H1 (cell line): ENCODE data around the gene KRT76. TPM values are rescaled to one million over a fixed set of nuclear protein-coding genes. Genes with fewer than 3 reads are reported as not detected.

Source experiments
- CHD7 ChIP-seq: fragments of 300-600 bp; sonication (generic); IDR thresholded peaks from 2 replicates; pipeline ENCODE4 v1.7.1; 2012; ENCODE audit warnings: low read length, moderate library complexity, mild to moderate bottlenecking, inconsistent platforms; ENCODE audit not compliant: insufficient replicate concordance
- E2F6 ChIP-seq: IDR thresholded peaks from 2 replicates; pipeline ENCODE4 v1.6.1; 2012; ENCODE audit warnings: inconsistent platforms
- EP300 ChIP-seq, 2 experiments: IDR thresholded peaks; 1 replicate in 1 of 2; 2 replicates in 1 of 2; pipeline ENCODE4 v1.6.1; 2011 to 2012; ENCODE audit warnings: low read depth in 2 of 2, low read length in 2 of 2, mild to moderate bottlenecking in 2 of 2, borderline replicate concordance in 1 of 2, inconsistent platforms in 1 of 2, moderate library complexity in 1 of 2
- EZH2 ChIP-seq: fragments of 200-600 bp; sonication (generic); IDR thresholded peaks from 2 replicates; pipeline ENCODE4 v1.7.1; 2012; ENCODE audit warnings: low read depth, mild to moderate bottlenecking, moderate library complexity, low read length, inconsistent platforms; ENCODE audit not compliant: severe bottlenecking
- JUND ChIP-seq: IDR thresholded peaks from 2 replicates; pipeline ENCODE4 v1.6.1; 2011; ENCODE audit warnings: mild to moderate bottlenecking, improper control_type of control experiment, low read length
- MAX ChIP-seq: IDR thresholded peaks from 2 replicates; pipeline ENCODE4 v1.6.1; 2012; ENCODE audit warnings: inconsistent platforms
- USF2 ChIP-seq: IDR thresholded peaks from 2 replicates; pipeline ENCODE4 v1.6.1; 2011; ENCODE audit warnings: low read length, improper control_type of control experiment
- polyA plus RNA-seq, 7 experiments: library from polyadenylated mRNA; depleted of rRNA in 3 of 7; stranded (reverse) in 5 of 7; unstranded in 2 of 7; fragments of >200 nt in 5 of 7; fragments of 200-250 nt in 2 of 7; gene quantifications; 1 replicate in 5 of 7; 2 replicates in 1 of 7; 4 replicates in 1 of 7; pipeline versions ENCODE4 v1.2.1 to v1.2.3, GENCODE V29; 2011 to 2013; ENCODE audit warnings: missing spikeins in 2 of 7, mixed read lengths in 2 of 7
- total RNA-seq: library from RNA; stranded (reverse); fragmentation: NEBNext Ultra II Directional; extraction: Animal tissue kit (Norgen Biotek cat#: 25700); gene quantifications from 2 replicates; pipeline ENCODE4 v1.2.1, GENCODE V29; 2021

Gene KRT76
- total and polyA plus RNA-seq, 2 of the 8 experiments (the other 6 are each of a cell fraction or from before 2014, with no cell fraction given), result not detected

- no peak for TF ChIP-seq CHD7
- TF ChIP-seq MAX, result no peak
- no peak for TF ChIP-seq EZH2
- TF ChIP-seq EP300 (IDR thresholded peaks at IDR 0.05; ENCODE audit: borderline replicate concordance in 1 of 2, low read depth in 2 of 2, low read length in 2 of 2), result no peak
- no peak for TF ChIP-seq USF2
- TF ChIP-seq E2F6, result no peak
- TF ChIP-seq JUND, result no peak
These were observed 44.9 kb upstream of the KRT76 start (continued) for GRCh38 chr12:52821826-52822660.
